NAMALWA (cell line): ENCODE results near the gene ARHGEF28.

ENCODE experiments used
- DNase-seq: peaks from one replicate; pipeline ENCODE4 v3.0.0-alpha.2; 2015; ENCODE audit warnings: low spot score

ARHGEF28 gene

GRCh38 chr5:73698011-73698410 lies 72.0 kb downstream of the ARHGEF28 start:
- no peak for DNase-seq

GRCh38 chr5:73701566-73701965 lies 75.6 kb downstream of the ARHGEF28 start:
- DNase-seq, result no peak

GRCh38 chr5:73702534-73702933 lies 76.5 kb downstream of the ARHGEF28 start:
- DNase-seq, result no peak

- DNase-seq, result no peak
These were observed 77.0 kb downstream of the ARHGEF28 start for GRCh38 chr5:73702951-73703350.

- DNase-seq, result no peak
These were observed 79.4 kb downstream of the ARHGEF28 start for GRCh38 chr5:73705364-73705763.

- DNase-seq, result no peak
These were observed 81.0 kb downstream of the ARHGEF28 start for GRCh38 chr5:73706963-73707362.

- DNase-seq, result no peak
These were observed 83.6 kb downstream of the ARHGEF28 start for GRCh38 chr5:73709536-73710129.

GRCh38 chr5:73716284-73716808 lies 90.3 kb downstream of the ARHGEF28 start:
- DNase-seq, result no peak

GRCh38 chr5:73718762-73719161 lies 92.8 kb downstream of the ARHGEF28 start:
- DNase-seq, result no peak

GRCh38 chr5:73719632-73720031 lies 93.6 kb downstream of the ARHGEF28 start:
- DNase-seq, result no peak

- DNase-seq, result no peak
These were observed 96.2 kb downstream of the ARHGEF28 start for GRCh38 chr5:73722231-73722630.

- DNase-seq, result no peak
These were observed 100.1 kb downstream of the ARHGEF28 start for GRCh38 chr5:73726071-73726470.

GRCh38 chr5:73726606-73727231 lies 100.7 kb downstream of the ARHGEF28 start:
- DNase-seq, result no peak

GRCh38 chr5:73727470-73727869 lies 101.5 kb downstream of the ARHGEF28 start:
- no peak for DNase-seq

- DNase-seq, result no peak
These were observed 102.7 kb downstream of the ARHGEF28 start for GRCh38 chr5:73728493-73729273.

- DNase-seq, result no peak
These were observed 103.3 kb downstream of the ARHGEF28 start for GRCh38 chr5:73729329-73729728.

GRCh38 chr5:73732045-73732444 lies 106.0 kb downstream of the ARHGEF28 start:
- no peak for DNase-seq

- no peak for DNase-seq
These were observed 107.2 kb downstream of the ARHGEF28 start for GRCh38 chr5:73733219-73733618.

- DNase-seq, result no peak
These were observed 109.2 kb downstream of the ARHGEF28 start for GRCh38 chr5:73735032-73735734.

GRCh38 chr5:73739650-73740049 lies 113.7 kb downstream of the ARHGEF28 start:
- no peak for DNase-seq

- DNase-seq, result no peak
These were observed 114.3 kb downstream of the ARHGEF28 start for GRCh38 chr5:73740274-73740790.

- no peak for DNase-seq
These were observed 117.2 kb downstream of the ARHGEF28 start for GRCh38 chr5:73743161-73743560.
